ENCODE data around the gene PRKN. TPM values are rescaled to one million over a fixed set of nuclear protein-coding genes. Genes with fewer than 3 reads are reported as not detected.

The PRKN gene
- total RNA-seq, 1 donor from 2014 or later, result 0.79 TPM

DNA sequence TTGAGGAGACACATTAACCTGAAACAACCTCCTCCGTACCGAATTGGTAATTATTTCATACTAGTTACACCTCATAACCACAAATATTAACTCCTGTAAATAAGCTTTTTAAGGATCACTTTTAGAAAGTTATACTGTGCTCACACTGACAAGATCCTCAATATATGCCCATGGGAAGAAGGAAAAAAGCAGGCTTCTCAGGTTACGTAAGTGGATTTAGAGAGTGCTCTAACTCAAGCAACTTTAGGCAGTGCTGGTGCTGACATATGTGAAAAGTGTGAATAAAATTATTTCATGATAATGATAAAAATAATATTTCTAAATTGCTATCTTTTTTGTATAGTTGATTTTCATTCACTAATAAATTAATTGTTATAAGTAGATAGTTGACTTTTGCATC is 76.1 kb downstream of the PRKN start:
- FAIRE-seq (no peak), DNase-seq (ENCODE audit: low read depth) (no peak)
- TF ChIP-seq, protein P1, sequence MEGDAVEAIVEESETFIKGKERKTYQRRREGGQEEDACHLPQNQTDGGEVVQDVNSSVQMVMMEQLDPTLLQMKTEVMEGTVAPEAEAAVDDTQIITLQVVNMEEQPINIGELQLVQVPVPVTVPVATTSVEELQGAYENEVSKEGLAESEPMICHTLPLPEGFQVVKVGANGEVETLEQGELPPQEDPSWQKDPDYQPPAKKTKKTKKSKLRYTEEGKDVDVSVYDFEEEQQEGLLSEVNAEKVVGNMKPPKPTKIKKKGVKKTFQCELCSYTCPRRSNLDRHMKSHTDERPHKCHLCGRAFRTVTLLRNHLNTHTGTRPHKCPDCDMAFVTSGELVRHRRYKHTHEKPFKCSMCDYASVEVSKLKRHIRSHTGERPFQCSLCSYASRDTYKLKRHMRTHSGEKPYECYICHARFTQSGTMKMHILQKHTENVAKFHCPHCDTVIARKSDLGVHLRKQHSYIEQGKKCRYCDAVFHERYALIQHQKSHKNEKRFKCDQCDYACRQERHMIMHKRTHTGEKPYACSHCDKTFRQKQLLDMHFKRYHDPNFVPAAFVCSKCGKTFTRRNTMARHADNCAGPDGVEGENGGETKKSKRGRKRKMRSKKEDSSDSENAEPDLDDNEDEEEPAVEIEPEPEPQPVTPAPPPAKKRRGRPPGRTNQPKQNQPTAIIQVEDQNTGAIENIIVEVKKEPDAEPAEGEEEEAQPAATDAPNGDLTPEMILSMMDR (IDR thresholded peaks at IDR 0.05; ENCODE audit: insufficient read depth, low read length, severe bottlenecking), result no peak
- Histone ChIP-seq H3K27me3 (ENCODE audit: control insufficient read depth, insufficient read depth, low read length) (no peaks in the 10 kb centered on the region), H3K36me3 (ENCODE audit: control insufficient read depth, insufficient read depth, low read length) (no peaks in the 10 kb centered on the region), H3K4me3 (ENCODE audit: low read depth, low read length) (no peak overlapping the region)

DNA sequence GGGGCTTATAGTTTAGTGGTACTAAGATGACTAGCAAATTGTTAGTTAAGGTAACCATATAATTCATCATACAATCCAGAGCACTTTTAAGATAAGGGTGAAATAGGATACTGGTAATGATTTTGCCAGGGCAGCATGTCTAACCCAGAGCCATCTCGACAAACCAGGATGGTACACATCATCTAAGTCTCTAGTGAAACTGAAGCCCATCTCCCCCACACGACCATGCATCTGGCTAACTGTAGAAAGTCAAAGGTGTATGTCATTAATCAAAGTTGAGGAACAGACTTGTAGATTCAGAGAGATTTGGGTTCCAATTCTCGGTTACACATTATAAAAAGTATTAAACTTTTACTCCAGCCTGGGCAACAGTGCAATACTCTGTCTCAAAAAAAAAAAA is 78.3 kb downstream of the PRKN start:
- no peak for FAIRE-seq

DNA sequence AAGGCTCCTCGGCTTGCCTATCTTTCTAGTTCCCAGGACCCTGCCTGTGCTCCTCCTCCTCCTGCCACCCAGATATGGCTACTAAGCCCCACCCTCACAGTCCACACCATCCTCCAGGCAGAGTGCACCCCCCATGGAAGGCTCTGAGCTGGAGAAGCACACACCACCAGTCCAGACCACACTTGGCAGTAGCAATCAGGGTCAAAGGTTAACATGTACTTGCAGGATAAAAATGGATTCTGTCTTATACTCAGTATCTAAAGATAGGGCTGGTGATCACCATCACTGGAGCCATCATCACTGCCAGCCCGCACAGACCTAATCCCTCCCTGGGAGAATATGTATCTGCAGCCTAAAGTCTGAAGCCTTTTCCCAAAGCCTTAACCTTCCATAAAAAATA is 83.4 kb downstream of the PRKN start:
- H3K27me3 ChIP-seq (ENCODE audit: control insufficient read depth, insufficient read depth, low read length), result no peaks in the 10 kb centered on the region

More for the DNA sequence above, 78.3 kb downstream of the PRKN start:
- H3K27me3 ChIP-seq (ENCODE audit: control insufficient read depth, insufficient read depth, low read length), result no peaks in the 10 kb centered on the region
- no peak overlapping the region for H3K4me3 ChIP-seq (ENCODE audit: low read depth, low read length)
- no peak for DNase-seq (ENCODE audit: low read depth)
- no peaks in the 10 kb centered on the region for H3K36me3 ChIP-seq (ENCODE audit: control insufficient read depth, insufficient read depth, low read length)
- TF ChIP-seq, protein P1 (IDR thresholded peaks at IDR 0.05; ENCODE audit: insufficient read depth, low read length, severe bottlenecking), result no peak

DNA sequence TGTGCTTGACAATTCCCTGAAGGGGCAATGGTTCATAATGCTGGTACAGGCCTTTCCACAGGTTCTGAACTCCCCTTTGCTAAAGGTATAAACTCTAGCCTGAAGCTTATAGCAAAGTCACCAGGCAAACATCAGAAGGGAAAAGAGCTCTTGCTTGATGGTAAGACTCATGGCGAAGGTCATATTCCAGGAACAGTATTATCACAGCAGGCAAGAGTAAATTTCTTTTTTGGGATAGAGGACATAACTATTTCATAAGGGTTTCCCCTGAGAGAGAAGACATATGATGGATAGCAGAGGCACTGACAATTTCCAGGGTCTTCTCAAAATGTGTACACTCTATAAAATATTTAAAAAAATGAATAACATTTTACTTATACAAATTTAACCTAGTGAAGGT is 86.8 kb downstream of the PRKN start:
- Histone ChIP-seq H3K4me3 (ENCODE audit: low read depth, low read length) (no peak overlapping the region), H3K27me3 (ENCODE audit: control insufficient read depth, insufficient read depth, low read length) (no peaks in the 10 kb centered on the region), H3K36me3 (ENCODE audit: control insufficient read depth, insufficient read depth, low read length) (no peaks in the 10 kb centered on the region)
- FAIRE-seq (no peak), DNase-seq (ENCODE audit: low read depth) (no peak)
- TF ChIP-seq, protein P1 (IDR thresholded peaks at IDR 0.05; ENCODE audit: insufficient read depth, low read length, severe bottlenecking), result no peak

More for the DNA sequence above, 83.4 kb downstream of the PRKN start:
- DNase-seq (ENCODE audit: low read depth) (no peak), FAIRE-seq (no peak)
- TF ChIP-seq, protein P1 (IDR thresholded peaks at IDR 0.05; ENCODE audit: insufficient read depth, low read length, severe bottlenecking), result no peak
- H3K36me3 ChIP-seq (ENCODE audit: control insufficient read depth, insufficient read depth, low read length), result no peaks in the 10 kb centered on the region
- no peak overlapping the region for H3K4me3 ChIP-seq (ENCODE audit: low read depth, low read length)

DNA sequence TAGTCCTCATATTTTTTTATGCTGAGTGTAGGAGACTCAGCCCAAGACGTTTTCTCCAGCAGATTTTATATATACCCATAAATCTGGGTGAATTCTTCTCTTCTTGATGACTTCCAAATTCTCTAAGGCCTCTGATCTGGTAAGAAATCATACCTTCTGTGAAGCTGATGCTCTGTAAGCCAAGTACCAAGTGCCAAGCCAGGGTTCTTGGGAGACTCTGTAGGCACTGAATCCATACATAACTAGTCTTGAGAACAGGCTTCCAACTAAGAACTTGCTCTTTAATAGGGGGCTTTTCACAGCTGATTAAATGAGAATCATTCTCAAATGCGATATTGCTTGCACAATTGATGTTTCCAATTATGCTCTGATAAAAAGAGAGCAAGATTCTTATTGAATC is 87.6 kb downstream of the PRKN start:
- no peak for DNase-seq (ENCODE audit: low read depth)
- Histone ChIP-seq H3K36me3 (ENCODE audit: control insufficient read depth, insufficient read depth, low read length) (no peaks in the 10 kb centered on the region), H3K4me3 (ENCODE audit: low read depth, low read length) (no peak overlapping the region), H3K27me3 (ENCODE audit: control insufficient read depth, insufficient read depth, low read length) (no peaks in the 10 kb centered on the region)
- TF ChIP-seq, protein P1 (IDR thresholded peaks at IDR 0.05; ENCODE audit: insufficient read depth, low read length, severe bottlenecking), result no peak
- no peak for FAIRE-seq

DNA sequence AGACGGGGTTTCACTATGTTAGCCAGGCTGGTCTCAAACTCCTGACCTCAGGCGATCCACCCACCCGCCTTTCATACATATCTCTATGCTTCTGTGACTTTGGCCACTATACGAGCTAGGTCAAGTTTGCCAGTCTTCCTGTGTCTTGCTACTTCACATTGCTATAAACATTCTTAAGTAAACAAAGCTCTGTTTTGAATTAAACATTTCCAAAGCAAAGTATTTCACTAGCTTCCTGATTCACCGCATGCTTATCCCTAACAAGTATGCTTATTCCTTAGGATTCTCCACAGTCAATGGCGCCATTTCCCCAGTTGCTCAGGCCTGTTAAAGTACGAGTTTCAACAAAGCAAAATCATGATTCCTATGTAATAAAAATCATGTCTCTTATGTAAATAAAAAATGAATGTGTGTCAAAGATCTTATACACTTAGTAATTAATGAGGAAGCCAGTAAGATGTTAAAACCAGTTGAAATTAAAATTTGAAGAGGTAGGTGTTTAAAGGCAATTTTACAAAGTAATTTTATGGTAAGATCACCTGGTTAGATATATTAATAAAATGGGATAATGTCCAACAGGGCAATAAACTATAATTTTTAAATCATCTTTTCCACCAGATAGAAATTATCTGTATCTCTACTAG is 88.5 kb downstream of the PRKN start:
- no peaks in the 10 kb centered on the region for H3K27me3 ChIP-seq (ENCODE audit: control insufficient read depth, insufficient read depth, low read length)
- TF ChIP-seq, protein P1 (IDR thresholded peaks at IDR 0.05; ENCODE audit: insufficient read depth, low read length, severe bottlenecking), result no peak
- no peak overlapping the region for H3K4me3 ChIP-seq (ENCODE audit: low read depth, low read length)
- no peaks in the 10 kb centered on the region for H3K36me3 ChIP-seq (ENCODE audit: control insufficient read depth, insufficient read depth, low read length)
- FAIRE-seq, result no peak
- peak; percentile 17 for DNase-seq (ENCODE audit: low read depth)

Data from bronchial epithelial cell (primary cell).